ENCODE results near the gene RAB15. TPM values are rescaled to one million over a fixed set of nuclear protein-coding genes. Genes with fewer than 3 reads are reported as not detected.

RAB15 gene
- total RNA-seq, 3 donors from 2014 or later: 1.3 to 24.0 (median 17.7) TPM

DNA sequence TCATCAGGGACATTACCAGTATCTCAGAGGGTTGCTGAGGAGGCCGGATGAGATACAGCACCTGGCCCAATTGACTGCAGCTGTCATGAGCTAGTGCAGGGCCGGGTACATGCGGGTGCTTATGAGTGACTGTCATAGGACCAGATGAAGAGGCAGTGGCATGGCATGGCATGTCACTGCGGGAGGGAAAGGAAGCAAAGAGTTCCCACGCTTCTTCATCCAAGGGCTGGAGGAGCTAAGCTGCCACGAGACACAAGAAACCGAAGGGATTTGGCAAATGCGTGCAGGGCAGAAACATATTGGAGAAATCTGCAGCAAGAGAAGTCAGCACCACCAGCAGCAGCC, 18.9 kb downstream of the RAB15 start:
- Histone ChIP-seq H3K4me1 (no peaks in the 10 kb centered on the region), H3K27me3 (no peaks in the 10 kb centered on the region), H3K27ac (no peak overlapping the region), H3K36me3 (no peaks in the 10 kb centered on the region), H3K9me3 (no peaks in the 10 kb centered on the region), H3K4me3 (no peak overlapping the region)
- TF ChIP-seq POLR2AphosphoS5 (IDR thresholded peaks at IDR 0.05): no peak
- TF ChIP-seq POLR2A (IDR thresholded peaks at IDR 0.05): no peak
- TF ChIP-seq, protein P1, sequence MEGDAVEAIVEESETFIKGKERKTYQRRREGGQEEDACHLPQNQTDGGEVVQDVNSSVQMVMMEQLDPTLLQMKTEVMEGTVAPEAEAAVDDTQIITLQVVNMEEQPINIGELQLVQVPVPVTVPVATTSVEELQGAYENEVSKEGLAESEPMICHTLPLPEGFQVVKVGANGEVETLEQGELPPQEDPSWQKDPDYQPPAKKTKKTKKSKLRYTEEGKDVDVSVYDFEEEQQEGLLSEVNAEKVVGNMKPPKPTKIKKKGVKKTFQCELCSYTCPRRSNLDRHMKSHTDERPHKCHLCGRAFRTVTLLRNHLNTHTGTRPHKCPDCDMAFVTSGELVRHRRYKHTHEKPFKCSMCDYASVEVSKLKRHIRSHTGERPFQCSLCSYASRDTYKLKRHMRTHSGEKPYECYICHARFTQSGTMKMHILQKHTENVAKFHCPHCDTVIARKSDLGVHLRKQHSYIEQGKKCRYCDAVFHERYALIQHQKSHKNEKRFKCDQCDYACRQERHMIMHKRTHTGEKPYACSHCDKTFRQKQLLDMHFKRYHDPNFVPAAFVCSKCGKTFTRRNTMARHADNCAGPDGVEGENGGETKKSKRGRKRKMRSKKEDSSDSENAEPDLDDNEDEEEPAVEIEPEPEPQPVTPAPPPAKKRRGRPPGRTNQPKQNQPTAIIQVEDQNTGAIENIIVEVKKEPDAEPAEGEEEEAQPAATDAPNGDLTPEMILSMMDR (IDR thresholded peaks at IDR 0.05): no peak
- intact Hi-C loops (cut with DNase I; ENCODE audit: low total_unique reads): no loop called here
- DNase-seq (ENCODE audit: low spot score in 2 of 2): no peak

DNA sequence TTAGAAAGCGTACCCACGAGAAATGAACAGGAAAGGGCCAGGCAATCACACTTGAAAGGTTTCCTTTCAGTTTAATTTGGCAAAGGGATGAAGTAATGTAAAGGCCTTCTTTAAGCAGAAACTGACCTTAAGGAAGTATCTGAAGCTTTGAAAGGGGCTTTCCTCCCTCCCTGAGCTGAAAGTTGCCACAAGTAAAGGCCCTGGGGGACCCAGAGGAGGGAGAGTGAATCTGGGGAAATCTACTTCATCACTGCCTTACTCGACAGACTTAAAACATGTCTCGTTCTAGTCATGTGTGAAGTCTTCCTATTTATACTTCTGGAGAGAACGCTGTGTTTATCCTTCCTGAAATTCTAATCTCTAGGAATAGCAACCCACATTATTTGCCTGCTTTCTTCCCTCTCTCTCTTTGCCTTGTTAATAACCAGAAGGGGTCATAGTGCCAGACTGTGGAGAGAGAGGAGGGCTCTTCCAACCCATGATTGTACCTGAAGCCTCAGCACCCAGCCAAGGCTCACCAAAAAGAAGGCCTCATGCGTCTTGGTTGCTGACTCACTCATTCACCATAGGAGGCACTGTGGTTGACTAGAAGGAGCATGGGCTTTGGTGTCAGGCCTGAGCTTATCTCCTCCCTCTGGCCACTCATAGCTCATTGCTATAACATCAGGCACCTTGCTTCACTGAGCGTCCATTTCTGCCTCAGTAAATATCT, 19.4 kb downstream of the RAB15 start:
- no peaks in the 10 kb centered on the region for H3K36me3 ChIP-seq
- H3K9me3 ChIP-seq: no peaks in the 10 kb centered on the region
- H3K27ac ChIP-seq: no peak overlapping the region
- no peak overlapping the region for H3K4me3 ChIP-seq
- intact Hi-C loops (cut with DNase I; ENCODE audit: low total_unique reads): no loop called here
- no peaks in the 10 kb centered on the region for H3K4me1 ChIP-seq
- H3K27me3 ChIP-seq: no peaks in the 10 kb centered on the region
- no peak for DNase-seq (ENCODE audit: low spot score in 2 of 2)
- TF ChIP-seq, protein P1 (IDR thresholded peaks at IDR 0.05): no peak
- TF ChIP-seq POLR2AphosphoS5 (IDR thresholded peaks at IDR 0.05): no peak
- no peak for TF ChIP-seq POLR2A (IDR thresholded peaks at IDR 0.05)

DNA sequence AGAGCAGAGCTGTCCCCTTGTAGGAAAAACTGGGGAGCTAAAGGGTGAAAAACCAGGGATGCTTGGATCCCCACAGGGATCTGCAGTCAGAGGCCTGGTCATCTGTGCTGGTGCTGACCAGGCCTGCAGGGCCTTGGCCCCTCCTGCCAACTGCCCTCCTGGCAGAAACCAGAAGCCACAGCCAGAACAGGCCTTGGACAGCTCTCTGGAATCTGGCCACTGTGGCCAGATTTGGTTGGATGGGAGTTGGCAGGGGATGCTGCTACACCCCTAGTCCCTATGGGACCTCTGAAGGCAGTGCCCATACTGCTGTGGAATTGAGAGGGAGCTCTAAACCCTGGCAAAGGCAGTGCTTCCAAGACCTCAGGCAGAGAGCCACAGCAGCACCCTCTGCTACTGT, 20.4 kb downstream of the RAB15 start:
- no peaks in the 10 kb centered on the region for H3K36me3 ChIP-seq
- H3K4me3 ChIP-seq: no peak overlapping the region
- H3K27ac ChIP-seq: no peak overlapping the region
- no peaks in the 10 kb centered on the region for H3K4me1 ChIP-seq
- H3K27me3 ChIP-seq: no peaks in the 10 kb centered on the region
- DNase-seq (ENCODE audit: low spot score in 2 of 2): no peak
- TF ChIP-seq, protein P1 (IDR thresholded peaks at IDR 0.05): no peak
- TF ChIP-seq POLR2A (IDR thresholded peaks at IDR 0.05) (no peak), POLR2AphosphoS5 (IDR thresholded peaks at IDR 0.05) (no peak)
- intact Hi-C loops (cut with DNase I; ENCODE audit: low total_unique reads): no loop called here
- H3K9me3 ChIP-seq: no peaks in the 10 kb centered on the region

DNA sequence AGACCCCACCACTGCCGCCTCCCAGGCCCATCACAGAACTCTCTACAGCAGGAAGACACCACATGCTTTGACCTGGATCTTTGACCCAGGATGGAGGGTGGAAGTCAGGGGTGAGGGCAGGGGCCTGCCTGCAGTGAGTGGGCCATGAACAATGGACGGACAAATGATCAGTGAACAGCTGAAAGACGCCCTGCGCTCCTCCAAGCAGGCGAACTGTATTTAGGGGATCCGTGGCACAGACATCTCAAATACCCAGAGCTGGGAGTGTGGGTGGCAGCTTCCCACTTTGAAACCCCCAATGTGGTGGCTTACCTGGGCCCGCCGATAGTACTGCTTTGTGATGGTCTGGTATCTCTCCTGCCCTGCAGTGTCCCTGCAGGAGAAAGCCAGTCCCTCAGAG, 20.8 kb downstream of the RAB15 start:
- Histone ChIP-seq H3K9me3 (no peaks in the 10 kb centered on the region), H3K4me3 (no peak overlapping the region), H3K36me3 (no peaks in the 10 kb centered on the region), H3K27me3 (no peaks in the 10 kb centered on the region), H3K4me1 (no peaks in the 10 kb centered on the region), H3K27ac (no peak overlapping the region)
- no peak for DNase-seq (ENCODE audit: low spot score in 2 of 2)
- no peak for TF ChIP-seq POLR2AphosphoS5 (IDR thresholded peaks at IDR 0.05)
- TF ChIP-seq, protein P1 (IDR thresholded peaks at IDR 0.05): no peak
- no peak for TF ChIP-seq POLR2A (IDR thresholded peaks at IDR 0.05)
- intact Hi-C loops (cut with DNase I; ENCODE audit: low total_unique reads): no loop called here

DNA sequence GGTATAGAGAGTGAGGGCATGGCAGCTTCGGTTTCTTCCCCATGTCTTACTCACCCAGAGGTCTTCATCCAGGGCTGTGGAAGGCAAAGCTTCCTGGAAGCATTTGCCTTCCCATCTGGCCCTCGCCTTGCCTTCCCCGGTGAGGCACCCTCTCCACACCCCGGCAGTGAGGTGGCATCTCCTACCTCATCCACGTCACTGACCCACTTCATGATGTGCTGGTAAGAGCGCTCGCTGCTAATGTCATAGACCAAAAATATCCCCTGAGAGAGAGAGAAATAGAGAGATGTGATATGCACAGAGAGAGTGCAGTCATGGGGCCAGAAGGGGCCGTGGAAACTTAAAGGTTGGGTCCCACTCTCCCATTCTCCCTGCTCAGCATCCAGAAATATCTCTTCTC, 21.2 kb downstream of the RAB15 start:
- TF ChIP-seq, protein P1 (IDR thresholded peaks at IDR 0.05): no peak
- TF ChIP-seq POLR2A (IDR thresholded peaks at IDR 0.05) (no peak), POLR2AphosphoS5 (IDR thresholded peaks at IDR 0.05) (no peak)
- intact Hi-C loops (cut with DNase I; ENCODE audit: low total_unique reads): no loop called here
- no peak for DNase-seq (ENCODE audit: low spot score in 2 of 2)
- Histone ChIP-seq H3K36me3 (no peaks in the 10 kb centered on the region), H3K27ac (no peak overlapping the region), H3K4me1 (no peaks in the 10 kb centered on the region), H3K27me3 (no peaks in the 10 kb centered on the region), H3K9me3 (no peaks in the 10 kb centered on the region), H3K4me3 (no peak overlapping the region)

All from breast epithelium (tissue), 4 donors.